Bronchial epithelial cell (primary cell): ENCODE results near the gene C12orf43. TPM values are rescaled to one million over a fixed set of nuclear protein-coding genes. Genes with fewer than 3 reads are reported as not detected.

Experiments
- DNase-seq: peaks from one replicate; pipeline ENCODE4 v3.0.0-alpha.2; 2010; ENCODE audit warnings: low read depth
- FAIRE-seq: peaks from 2 replicates; lab custom pipeline; 2011; peaks lifted over from hg19 to GRCh38; lab: Jason Lieb, UNC
- H3K27me3 ChIP-seq: 2 replicates; pipeline ENCODE4 v1.5.1; 2011; ENCODE audit warnings: low read length; ENCODE audit not compliant: control insufficient read depth, insufficient read depth
- H3K36me3 ChIP-seq: 2 replicates; pipeline ENCODE4 v1.5.1; 2011; ENCODE audit warnings: low read length; ENCODE audit not compliant: control insufficient read depth, insufficient read depth
- H3K4me3 ChIP-seq: 2 replicates; pipeline ENCODE4 v1.5.1; 2011; ENCODE audit warnings: mild to moderate bottlenecking, low read depth, low read length, control low read depth
- total RNA-seq: library from RNA; depleted of rRNA; stranded (reverse); fragments of >200 nt; gene quantifications from 2 replicates; pipeline ENCODE4 v1.2.1, GENCODE V29; 2014
- TF ChIP-seq, protein P1 (sequence below): IDR thresholded peaks from 2 replicates; pipeline ENCODE4 v1.5.1; 2011; ENCODE audit warnings: mild to moderate bottlenecking, moderate library complexity, low read length, control low read depth, inconsistent platforms; ENCODE audit not compliant: insufficient read depth, severe bottlenecking

Gene C12orf43
- total RNA-seq, 1 donor from 2014 or later = 6.3 TPM

DNA sequence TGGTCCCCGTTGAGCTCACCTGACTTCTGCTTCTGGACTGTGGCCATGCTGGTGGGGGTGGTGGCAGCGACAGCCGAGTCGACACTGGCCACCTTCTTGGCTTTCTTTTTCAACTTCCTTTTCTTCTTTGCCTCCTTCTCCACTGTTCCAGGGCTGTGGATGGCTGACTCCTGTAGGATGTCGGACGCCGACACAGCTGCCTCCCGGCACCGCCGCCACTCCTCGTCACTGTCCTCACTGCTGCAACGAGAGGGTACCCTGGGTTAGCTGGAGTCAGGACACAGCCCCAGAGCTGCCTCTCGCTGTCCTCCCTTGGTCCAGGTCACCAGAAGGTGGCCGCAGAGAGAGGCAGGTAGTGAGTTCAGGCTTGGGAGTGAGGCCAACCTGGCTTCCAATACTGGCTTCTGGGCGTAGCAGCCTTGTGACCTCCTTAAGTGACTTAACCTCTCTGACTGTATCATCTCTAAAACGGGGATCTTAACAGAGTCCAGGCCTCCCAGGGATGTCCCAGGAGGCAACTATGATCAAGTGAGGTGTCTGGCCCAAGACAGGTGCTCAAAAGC, 12.0 kb downstream of the C12orf43 start:
- DNase-seq = no peak
- H3K4me3 ChIP-seq = no peak overlapping the region
- H3K36me3 ChIP-seq = peaks cover 9% of the 10 kb centered on the region
- FAIRE-seq = no peak
- no peaks in the 10 kb centered on the region for H3K27me3 ChIP-seq
- TF ChIP-seq, protein P1, sequence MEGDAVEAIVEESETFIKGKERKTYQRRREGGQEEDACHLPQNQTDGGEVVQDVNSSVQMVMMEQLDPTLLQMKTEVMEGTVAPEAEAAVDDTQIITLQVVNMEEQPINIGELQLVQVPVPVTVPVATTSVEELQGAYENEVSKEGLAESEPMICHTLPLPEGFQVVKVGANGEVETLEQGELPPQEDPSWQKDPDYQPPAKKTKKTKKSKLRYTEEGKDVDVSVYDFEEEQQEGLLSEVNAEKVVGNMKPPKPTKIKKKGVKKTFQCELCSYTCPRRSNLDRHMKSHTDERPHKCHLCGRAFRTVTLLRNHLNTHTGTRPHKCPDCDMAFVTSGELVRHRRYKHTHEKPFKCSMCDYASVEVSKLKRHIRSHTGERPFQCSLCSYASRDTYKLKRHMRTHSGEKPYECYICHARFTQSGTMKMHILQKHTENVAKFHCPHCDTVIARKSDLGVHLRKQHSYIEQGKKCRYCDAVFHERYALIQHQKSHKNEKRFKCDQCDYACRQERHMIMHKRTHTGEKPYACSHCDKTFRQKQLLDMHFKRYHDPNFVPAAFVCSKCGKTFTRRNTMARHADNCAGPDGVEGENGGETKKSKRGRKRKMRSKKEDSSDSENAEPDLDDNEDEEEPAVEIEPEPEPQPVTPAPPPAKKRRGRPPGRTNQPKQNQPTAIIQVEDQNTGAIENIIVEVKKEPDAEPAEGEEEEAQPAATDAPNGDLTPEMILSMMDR = no peak

DNA sequence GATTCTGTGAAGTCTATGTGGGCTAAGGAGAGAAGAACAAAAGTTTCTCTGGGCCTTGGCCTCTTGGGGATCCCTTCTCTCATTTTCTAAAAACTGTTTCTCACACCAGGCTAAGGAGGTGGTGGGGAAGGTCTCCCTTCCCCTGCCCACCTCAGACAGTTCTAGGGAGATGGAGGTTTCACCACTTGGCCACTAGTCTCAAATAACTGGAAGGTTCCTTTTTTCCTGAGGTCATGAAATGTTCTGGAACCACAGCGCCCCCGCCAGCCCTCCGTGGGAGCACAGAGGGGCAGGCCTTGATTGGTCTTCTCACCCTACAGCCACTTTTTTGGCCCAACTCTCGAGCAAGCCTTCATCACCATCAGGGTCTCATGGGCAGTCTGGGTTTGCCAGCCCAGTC, 12.6 kb downstream of the C12orf43 start:
- DNase-seq (no peak), FAIRE-seq (no peak)
- H3K36me3 ChIP-seq = peaks cover 9% of the 10 kb centered on the region
- TF ChIP-seq, protein P1 = no peak
- H3K4me3 ChIP-seq = no peak overlapping the region
- H3K27me3 ChIP-seq = no peaks in the 10 kb centered on the region

- DNase-seq = no peak
- TF ChIP-seq, protein P1 = no peak
- no peak overlapping the region for H3K4me3 ChIP-seq
- H3K36me3 ChIP-seq = peaks cover 9% of the 10 kb centered on the region
- no peak for FAIRE-seq
- no peaks in the 10 kb centered on the region for H3K27me3 ChIP-seq
These were observed 14.3 kb downstream of the C12orf43 start for GRCh38 chr12:121001841-121002483.

- peaks cover 9% of the 10 kb centered on the region for H3K36me3 ChIP-seq
- no peak for FAIRE-seq
These were observed 15.2 kb downstream of the C12orf43 start for GRCh38 chr12:121001060-121001459.

GRCh38 chr12:121000530-121000929, 15.8 kb downstream of the C12orf43 start:
- Histone ChIP-seq H3K27me3 (no peaks in the 10 kb centered on the region), H3K4me3 (no peak overlapping the region), H3K36me3 (peaks cover 9% of the 10 kb centered on the region)
- no peak for DNase-seq
- TF ChIP-seq, protein P1 = no peak
- FAIRE-seq = no peak

More at GRCh38 chr12:121001060-121001459, 15.2 kb downstream of the C12orf43 start:
- H3K27me3 ChIP-seq = no peaks in the 10 kb centered on the region
- TF ChIP-seq, protein P1 = no peak
- H3K4me3 ChIP-seq = no peak overlapping the region
- DNase-seq = no peak
